ENCODE measurements around the gene NAT8L.

Gene NAT8L

GRCh38 chr4:2076908-2077536, 17.9 kb downstream of the NAT8L start:
- no peak for DNase-seq

- DNase-seq, result no peak
Observed at GRCh38 chr4:2077537-2078460, 18.7 kb downstream of the NAT8L start.

- no peak for DNase-seq
Observed at GRCh38 chr4:2078584-2078983, 19.5 kb downstream of the NAT8L start.

GRCh38 chr4:2079006-2079405, 19.9 kb downstream of the NAT8L start:
- DNase-seq, result no peak

- no peak for DNase-seq
Observed at GRCh38 chr4:2079926-2080325, 20.8 kb downstream of the NAT8L start.

GRCh38 chr4:2080429-2081300, 21.5 kb downstream of the NAT8L start:
- no peak for DNase-seq

- no peak for DNase-seq
Observed at GRCh38 chr4:2081540-2081939, 22.4 kb downstream of the NAT8L start.

GRCh38 chr4:2082118-2082517, 23.0 kb downstream of the NAT8L start:
- DNase-seq, result no peak

- DNase-seq, result no peak
Observed at GRCh38 chr4:2082627-2083026, 23.5 kb downstream of the NAT8L start.

GRCh38 chr4:2083116-2083825, 24.1 kb downstream of the NAT8L start:
- no peak for DNase-seq

GRCh38 chr4:2083826-2084160, 24.7 kb downstream of the NAT8L start:
- DNase-seq, result no peak

GRCh38 chr4:2084316-2084715, 25.2 kb downstream of the NAT8L start:
- no peak for DNase-seq

GRCh38 chr4:2085496-2085901, 26.4 kb downstream of the NAT8L start:
- DNase-seq, result no peak

- DNase-seq, result peak; percentile 11
Observed at GRCh38 chr4:2087170-2087569, 28.0 kb downstream of the NAT8L start.

- no peak for DNase-seq
Observed at GRCh38 chr4:2089222-2089621, 30.1 kb downstream of the NAT8L start.

- DNase-seq, result no peak
Observed at GRCh38 chr4:2090642-2091041, 31.5 kb downstream of the NAT8L start.

- no peak for DNase-seq
Observed at GRCh38 chr4:2091990-2092668, 33.0 kb downstream of the NAT8L start.

GRCh38 chr4:2092669-2093053, 33.5 kb downstream of the NAT8L start:
- no peak for DNase-seq

- DNase-seq, result no peak
Observed at GRCh38 chr4:2093265-2093664, 34.1 kb downstream of the NAT8L start.

- no peak for DNase-seq
Observed at GRCh38 chr4:2094545-2094944, 35.4 kb downstream of the NAT8L start.

- DNase-seq, result no peak
Observed at GRCh38 chr4:2095236-2096072, 36.3 kb downstream of the NAT8L start.

Measured in HCEC 1CT (cell line).